Esophagus (tissue), 2 donors: ENCODE results near the gene TNRC6A. TPM values are rescaled to one million over a fixed set of nuclear protein-coding genes. Genes with fewer than 3 reads are reported as not detected.

Source experiments
- H3K27ac ChIP-seq, 2 donors: one replicate each; pipeline ENCODE4 v1.5.1; 2013; ENCODE audit warnings: low read depth in 2 of 2, mild to moderate bottlenecking in 2 of 2, inconsistent platforms in 1 of 2, low read length in 1 of 2, moderate library complexity in 1 of 2
- H3K27me3 ChIP-seq, 2 donors: one replicate each; pipeline ENCODE4 v1.6.1; 2013; ENCODE audit warnings: low read length in 2 of 2, control low read depth in 1 of 2, mild to moderate bottlenecking in 1 of 2; ENCODE audit not compliant: insufficient read depth in 2 of 2, control insufficient read depth in 1 of 2
- H3K36me3 ChIP-seq, 2 donors: one replicate each; pipeline ENCODE4 v1.6.1; 2013; ENCODE audit warnings: low read length in 1 of 2; ENCODE audit not compliant: control insufficient read depth in 2 of 2, insufficient read depth in 2 of 2
- H3K4me1 ChIP-seq, 2 donors: one replicate each; pipeline ENCODE4 v1.6.1; 2013; ENCODE audit warnings: low read length in 1 of 2; ENCODE audit not compliant: control insufficient read depth in 2 of 2, insufficient read depth in 2 of 2
- H3K4me3 ChIP-seq, 2 donors: one replicate each; pipeline ENCODE4 v1.5.1; 2013; ENCODE audit warnings: low read length in 2 of 2, mild to moderate bottlenecking in 2 of 2, low read depth in 1 of 2, moderate library complexity in 1 of 2
- H3K9me3 ChIP-seq, 2 donors: one replicate each; pipeline ENCODE4 v1.6.1; 2013; ENCODE audit warnings: mild to moderate bottlenecking in 2 of 2, low read depth in 1 of 2, low read length in 1 of 2, moderate library complexity in 1 of 2; ENCODE audit not compliant: control insufficient read depth in 2 of 2, insufficient read depth in 1 of 2
- WGBS, 2 donors: extraction: QIAGEN DNeasy Blood & Tissue Kit; methylation state at CpG; one replicate each; pipeline ENCODE4 v1.1.7; 2013; 5-methylcytosine and 5-hydroxymethylcytosine counted together
- polyA plus RNA-seq, 2 donors: library from polyadenylated mRNA; stranded (reverse); fragments of 200-250 nt; gene quantifications; one replicate each; pipeline ENCODE4 v1.2.3, GENCODE V29; 2013
- donor health status: healthy with polysubstance abuse.
- donor health status: Bipolar disorder and iron deficiency.

Gene TNRC6A
- polyA plus RNA-seq, 2 donors: 10.0 to 14.7 TPM

- Histone ChIP-seq H3K4me3 (no peak overlapping the region), H3K27ac (no peak overlapping the region), H3K36me3 (no peaks in the 10 kb centered on the region), H3K9me3 (peaks cover 0 to under 1% of the 10 kb centered on the region in 2 donors), H3K27me3 (no peaks in the 10 kb centered on the region), H3K4me1 (no peaks in the 10 kb centered on the region)
- 74 to 79% methylated on average over 8 of the region's 8 CpGs for WGBS, 2 donors
These were observed 139.6 kb downstream of the TNRC6A start for GRCh38 chr16:24869033-24869432.

- no peak overlapping the region for H3K27ac ChIP-seq
- H3K4me3 ChIP-seq: no peak overlapping the region
- WGBS, 2 donors: 91 to 92% methylated on average over 5 of the region's 5 CpGs
- no peaks in the 10 kb centered on the region for H3K9me3 ChIP-seq
- H3K4me1 ChIP-seq: no peaks in the 10 kb centered on the region
- H3K36me3 ChIP-seq: no peaks in the 10 kb centered on the region
- H3K27me3 ChIP-seq: no peaks in the 10 kb centered on the region
These were observed 142.4 kb downstream of the TNRC6A start for GRCh38 chr16:24871891-24872290.

GRCh38 chr16:24873028-24873427, 143.6 kb downstream of the TNRC6A start:
- 64 to 65% methylated on average over 2 of the region's 2 CpGs for whole genome bisulfite sequencing, 2 donors
- H3K27ac ChIP-seq: no peak overlapping the region
- no peaks in the 10 kb centered on the region for H3K9me3 ChIP-seq
- no peak overlapping the region for H3K4me3 ChIP-seq
- H3K4me1 ChIP-seq: no peaks in the 10 kb centered on the region
- H3K27me3 ChIP-seq: no peaks in the 10 kb centered on the region
- no peaks in the 10 kb centered on the region for H3K36me3 ChIP-seq

- Histone ChIP-seq H3K4me3 (no peak overlapping the region), H3K27ac (no peak overlapping the region), H3K4me1 (no peaks in the 10 kb centered on the region), H3K27me3 (no peaks in the 10 kb centered on the region), H3K9me3 (no peaks in the 10 kb centered on the region), H3K36me3 (no peaks in the 10 kb centered on the region)
- 89% methylated on average over 10 of the region's 10 CpGs for WGBS, 2 donors
These were observed 146.0 kb downstream of the TNRC6A start for GRCh38 chr16:24875466-24875865.

Other genes with a start within 250 kb of the TNRC6A start
- 10 to 100 TPM; 20.1 to 27.9 TPM for gene RBBP6, start 190.1 kb upstream of the TNRC6A start, polyA plus RNA-seq
- gene SLC5A11, start 116.3 kb downstream of the TNRC6A start, polyA plus RNA-seq: under 1 TPM in 1 of 2 donors, not detected in 1; 0.01 TPM